Measurements from ENCODE around the gene KCNH2. TPM values are rescaled to one million over a fixed set of nuclear protein-coding genes. Genes with fewer than 3 reads are reported as not detected.

Gene KCNH2
- total RNA-seq, 6 donors from 2014 or later = 0.59 to 5.7 (median 3.1) TPM

GRCh38 chr7:151023232-151023631, 45.1 kb upstream of the KCNH2 start:
- no peak for TF ChIP-seq POLR2AphosphoS5 (IDR thresholded peaks at IDR 0.05)
- no peak for TF ChIP-seq POLR2A (IDR thresholded peaks at IDR 0.05)
- no peak for TF ChIP-seq EP300 (IDR thresholded peaks at IDR 0.05)
- TF ChIP-seq CTCF (IDR thresholded peaks at IDR 0.05) = no peak
- Histone ChIP-seq H3K9me3 (no peaks in the 10 kb centered on the region), H3K4me3 (no peak overlapping the region), H3K27ac (no peak overlapping the region), H3K4me1 (peaks cover 16 to 23% (median 17%) of the 10 kb centered on the region in 4 donors), H3K36me3 (no peaks in the 10 kb centered on the region), H3K27me3 (peaks cover 0 to 16% (median 10%) of the 10 kb centered on the region in 4 donors)
- 71 to 77% methylated on average over 9 to 10 of the region's 10 CpGs for WGBS, 2 donors
- no peak for ATAC-seq (ENCODE audit: low FRiP score in 2 of 2)
- DNase-seq = no peak

- no peak overlapping the region for H3K4me3 ChIP-seq
- ATAC-seq (ENCODE audit: low FRiP score in 2 of 2) (no peak), DNase-seq (no peak)
- TF ChIP-seq CTCF (IDR thresholded peaks at IDR 0.05) (no peak), POLR2AphosphoS5 (IDR thresholded peaks at IDR 0.05) (no peak), EP300 (IDR thresholded peaks at IDR 0.05) (no peak), POLR2A (IDR thresholded peaks at IDR 0.05) (no peak)
- peaks cover 17 to 21% (median 19%) of the 10 kb centered on the region in 4 donors for H3K4me1 ChIP-seq
- H3K27ac ChIP-seq = no peak overlapping the region
- no peaks in the 10 kb centered on the region for H3K9me3 ChIP-seq
- no peaks in the 10 kb centered on the region for H3K36me3 ChIP-seq
- H3K27me3 ChIP-seq = peaks cover 0 to 22% (median 12%) of the 10 kb centered on the region in 4 donors
- 65 to 70% methylated on average over 7 of the region's 7 CpGs for WGBS, 2 donors
Observed at GRCh38 chr7:151020231-151020630, 42.1 kb upstream of the KCNH2 start.

- 25 to 67% methylated on average over 2 to 9 of the region's 20 CpGs for WGBS, 2 donors
Observed at GRCh38 chr7:151019130-151019447, 41.0 kb upstream of the KCNH2 start.

GRCh38 chr7:151018421-151019129, 40.5 kb upstream of the KCNH2 start:
- DNase-seq (peak in 1 of 2 donors; percentile 91), ATAC-seq (ENCODE audit: low FRiP score in 2 of 2) (peak in 1 of 2 donors; percentile 8)
- 2 to 6% methylated on average over 8 to 36 of the region's 82 CpGs for WGBS, 2 donors
- no peak for TF ChIP-seq POLR2A (IDR thresholded peaks at IDR 0.05)
- TF ChIP-seq POLR2AphosphoS5 (IDR thresholded peaks at IDR 0.05) = no peak
- TF ChIP-seq CTCF (IDR thresholded peaks at IDR 0.05) = no peak
- TF ChIP-seq EP300 (IDR thresholded peaks at IDR 0.05) = no peak
- H3K27me3 ChIP-seq = peaks cover 0 to 28% (median 14%) of the 10 kb centered on the region in 4 donors
- H3K4me1 ChIP-seq = peaks cover 19 to 29% (median 25%) of the 10 kb centered on the region in 4 donors
- H3K9me3 ChIP-seq = no peaks in the 10 kb centered on the region
- H3K27ac ChIP-seq = no peak overlapping the region
- peak overlapping the region in 3 of 4 donors; percentile 18 to 35 (median 35) for H3K4me3 ChIP-seq
- H3K36me3 ChIP-seq = peaks cover 0 to 4% (median 0%) of the 10 kb centered on the region in 4 donors

More at GRCh38 chr7:151019130-151019447, 41.0 kb upstream of the KCNH2 start:
- Histone ChIP-seq H3K27ac (no peak overlapping the region), H3K36me3 (no peaks in the 10 kb centered on the region), H3K4me1 (peaks cover 17 to 25% (median 21%) of the 10 kb centered on the region in 4 donors), H3K4me3 (peak overlapping the region in 3 of 4 donors; percentile 18 to 35 (median 35)), H3K27me3 (peaks cover 0 to 23% (median 12%) of the 10 kb centered on the region in 4 donors), H3K9me3 (no peaks in the 10 kb centered on the region)
- ATAC-seq (ENCODE audit: low FRiP score in 2 of 2) (no peak), DNase-seq (no peak)
- TF ChIP-seq EP300 (IDR thresholded peaks at IDR 0.05) = no peak
- no peak for TF ChIP-seq CTCF (IDR thresholded peaks at IDR 0.05)
- TF ChIP-seq POLR2AphosphoS5 (IDR thresholded peaks at IDR 0.05) = no peak
- no peak for TF ChIP-seq POLR2A (IDR thresholded peaks at IDR 0.05)
